Measurements from ENCODE around the gene PRR12.

- TF ChIP-seq CTCF (IDR thresholded peaks at IDR 0.05), result peak in 1 of 4 experiments; percentile 31
- peak; percentile 47 to 68 for TF ChIP-seq POLR2A (IDR thresholded peaks at IDR 0.05)
Observed at GRCh38 chr19:49590071-49590970, 661 bp upstream of the PRR12 start.
